GM23338 (cell line): ENCODE measurements around the gene NFATC2IP. TPM values are rescaled to one million over a fixed set of nuclear protein-coding genes. Genes with fewer than 3 reads are reported as not detected.

Experiments
- ATAC-seq: fragments of 200-7000 bp; cut with Tn5 transposase; 3 replicates; pipeline ENCODE4 v1.9.1; 2020
- DNase-seq: peaks from one replicate; pipeline ENCODE4 v3.0.0-alpha.2; 2015; ENCODE audit warnings: low spot score
- H2AFZ ChIP-seq: fragments of 200-600 bp; sonication (generic); 2 replicates; pipeline ENCODE4 v1.8.0; 2016; ENCODE audit warnings: antibody characterized with exemption, mild to moderate bottlenecking, moderate library complexity
- H3F3A ChIP-seq: fragments of 200-600 bp; sonication (generic); replicated peaks from 2 replicates; pipeline ENCODE4 v1.8.0; 2017; ENCODE audit warnings: antibody characterized with exemption, mixed run types, low read depth
- H3K27ac ChIP-seq: fragments of 200-600 bp; sonication (generic); 2 replicates; pipeline ENCODE4 v1.6.1; 2016; ENCODE audit warnings: low read depth
- H3K27me3 ChIP-seq: fragments of 200-600 bp; sonication (generic); 2 replicates; pipeline ENCODE4 v1.8.0; 2016; ENCODE audit warnings: mild to moderate bottlenecking, mixed run types, moderate library complexity; ENCODE audit not compliant: insufficient read depth
- H3K36me3 ChIP-seq: fragments of 200-600 bp; sonication (generic); 2 replicates; pipeline ENCODE4 v1.8.0; 2016; ENCODE audit warnings: mild to moderate bottlenecking; ENCODE audit not compliant: insufficient read depth
- H3K4me1 ChIP-seq: fragments of 200-600 bp; sonication (generic); 2 replicates; pipeline ENCODE4 v1.8.0; 2016; ENCODE audit warnings: mild to moderate bottlenecking, moderate library complexity; ENCODE audit not compliant: insufficient read depth
- H3K4me2 ChIP-seq: fragments of 200-600 bp; sonication (generic); 2 replicates; pipeline ENCODE4 v1.7.1; 2017; ENCODE audit warnings: mixed run types
- H3K4me3 ChIP-seq: fragments of 200-600 bp; sonication (generic); 2 replicates; pipeline ENCODE4 v1.6.1; 2016; ENCODE audit warnings: mixed run types
- H3K79me2 ChIP-seq: fragments of 200-600 bp; sonication (generic); replicated peaks from 2 replicates; pipeline ENCODE4 v1.8.0; 2017; ENCODE audit warnings: mild to moderate bottlenecking; ENCODE audit not compliant: insufficient read depth
- H3K9me2 ChIP-seq: fragments of 200-600 bp; sonication (generic); 2 replicates; pipeline ENCODE4 v1.8.0; 2017; ENCODE audit not compliant: insufficient read depth
- H4K20me1 ChIP-seq: fragments of 200-600 bp; sonication (generic); replicated peaks from 2 replicates; pipeline ENCODE4 v1.8.0; 2017; ENCODE audit warnings: mild to moderate bottlenecking; ENCODE audit not compliant: insufficient read depth
- H3K27ac Mint-ChIP-seq: 2 replicates; pipeline ENCODE4 v1.8.0; 2020; ENCODE audit warnings: inconsistent platforms, mild to moderate bottlenecking, moderate library complexity, mixed read lengths
- H3K27me3 Mint-ChIP-seq: 3 replicates; pipeline ENCODE4 v1.8.0; 2022; ENCODE audit warnings: low read depth, mild to moderate bottlenecking, moderate library complexity, mixed read lengths, inconsistent platforms; ENCODE audit not compliant: insufficient read depth, poor library complexity
- H3K36me3 Mint-ChIP-seq: 3 replicates; pipeline ENCODE4 v1.8.0; 2021; ENCODE audit warnings: low read depth, mild to moderate bottlenecking, inconsistent platforms, moderate library complexity, mixed read lengths
- H3K4me1 Mint-ChIP-seq: 3 replicates; pipeline ENCODE4 v1.8.0; 2020; ENCODE audit warnings: mild to moderate bottlenecking, inconsistent platforms, mixed read lengths
- H3K4me3 Mint-ChIP-seq: 3 replicates; pipeline ENCODE4 v1.8.0; 2021; ENCODE audit warnings: moderate library complexity, mild to moderate bottlenecking, inconsistent platforms, mixed read lengths
- H3K9me3 Mint-ChIP-seq: 3 replicates; pipeline ENCODE4 v1.8.0; 2020; ENCODE audit warnings: moderate library complexity, mild to moderate bottlenecking, inconsistent platforms, mixed read lengths
- CTCF ChIP-seq, 2 experiments: fragments of 200-600 bp in 1 of 2; sonication (generic) in 1 of 2; conservative IDR thresholded peaks; 2 replicates each; pipeline versions ENCODE4 v1.5.1 to v1.6.1; 2016 to 2017; ENCODE audit warnings: antibody characterized with exemption in 2 of 2, low read depth in 2 of 2, mild to moderate bottlenecking in 2 of 2, moderate library complexity in 1 of 2
- EZH2 ChIP-seq: fragments of 200-600 bp; sonication (generic); IDR thresholded peaks from one replicate; pipeline ENCODE4 v1.8.0; 2017; ENCODE audit warnings: antibody characterized with exemption, mild to moderate bottlenecking, low read depth; ENCODE audit not compliant: unreplicated experiment
- EZH2phosphoT487 ChIP-seq: fragments of 200-600 bp; sonication (generic); IDR thresholded peaks from one replicate; pipeline ENCODE4 v1.8.1; 2018; ENCODE audit warnings: antibody characterized with exemption; ENCODE audit not compliant: unreplicated experiment
- NANOG ChIP-seq: IDR thresholded peaks from 2 replicates; pipeline ENCODE4 v1.6.1; 2016; ENCODE audit warnings: antibody characterized with exemption, borderline replicate concordance
- POLR2AphosphoS5 ChIP-seq: IDR thresholded peaks from 2 replicates; pipeline ENCODE4 v1.6.1; 2016; ENCODE audit warnings: antibody characterized with exemption, low read depth
- REST ChIP-seq: IDR thresholded peaks from one replicate; pipeline ENCODE4 v1.6.1; 2018; ENCODE audit warnings: antibody characterized with exemption; ENCODE audit not compliant: unreplicated experiment
- ZNF331 ChIP-seq: fragments of 250-450 bp; sonication (Bioruptor Pico); IDR thresholded peaks from 2 replicates; pipeline ENCODE4 v1.5.0; 2020; ENCODE audit warnings: low read depth, mild to moderate bottlenecking, moderate library complexity
- polyA plus RNA-seq: library from polyadenylated mRNA; unstranded; fragments of >200 nt; fragmentation: Nextera tagmentation; extraction: Ambion mirVana; gene quantifications from 2 replicates; pipeline ENCODE4 v1.2.1, GENCODE V29; 2016
- total RNA-seq: library from RNA; depleted of rRNA; stranded (reverse); fragments of >200 nt; shearing (Covaris generic); gene quantifications from 2 replicates; pipeline ENCODE4 v1.2.3, GENCODE V29; 2014
- TF ChIP-seq, protein P1 (sequence below): IDR thresholded peaks from 2 replicates; pipeline ENCODE4 v1.6.1; 2016; ENCODE audit warnings: antibody characterized with exemption
- TF ChIP-seq, protein P2 (sequence below): fragments of 250-450 bp; sonication (Bioruptor Pico); IDR thresholded peaks from 2 replicates; pipeline ENCODE4 v1.5.0; 2020; ENCODE audit warnings: mild to moderate bottlenecking, moderate library complexity

The NFATC2IP gene
- total and polyA plus RNA-seq, 2 experiments from 2014 or later = 23.5 to 65.4 TPM

- no peak overlapping the region for H3K4me2 ChIP-seq
- H3K27me3 ChIP-seq = no peaks in the 10 kb centered on the region
- no peaks in the 10 kb centered on the region; the same call in 1 of the 2 replicates for H4K20me1 ChIP-seq
- Mint-ChIP-seq H3K27ac (no peak overlapping the region), H3K4me3 (no peak overlapping the region), H3K9me3 (peaks cover 5% of the 10 kb centered on the region; the same call in 2 of the 3 replicates), H3K27me3 (peaks cover 11% of the 10 kb centered on the region), H3K36me3 (peaks cover 49% of the 10 kb centered on the region), H3K4me1 (no peaks in the 10 kb centered on the region; the same call in 2 of the 3 replicates)
- ATAC-seq = no peak
- H3K4me3 ChIP-seq = no peak overlapping the region
- no peaks in the 10 kb centered on the region for H3K4me1 ChIP-seq
- TF ChIP-seq POLR2AphosphoS5 = no peak
- TF ChIP-seq, protein P1, sequence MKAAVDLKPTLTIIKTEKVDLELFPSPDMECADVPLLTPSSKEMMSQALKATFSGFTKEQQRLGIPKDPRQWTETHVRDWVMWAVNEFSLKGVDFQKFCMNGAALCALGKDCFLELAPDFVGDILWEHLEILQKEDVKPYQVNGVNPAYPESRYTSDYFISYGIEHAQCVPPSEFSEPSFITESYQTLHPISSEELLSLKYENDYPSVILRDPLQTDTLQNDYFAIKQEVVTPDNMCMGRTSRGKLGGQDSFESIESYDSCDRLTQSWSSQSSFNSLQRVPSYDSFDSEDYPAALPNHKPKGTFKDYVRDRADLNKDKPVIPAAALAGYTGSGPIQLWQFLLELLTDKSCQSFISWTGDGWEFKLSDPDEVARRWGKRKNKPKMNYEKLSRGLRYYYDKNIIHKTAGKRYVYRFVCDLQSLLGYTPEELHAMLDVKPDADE = no peak
- no peak for TF ChIP-seq REST
- TF ChIP-seq, protein P2, sequence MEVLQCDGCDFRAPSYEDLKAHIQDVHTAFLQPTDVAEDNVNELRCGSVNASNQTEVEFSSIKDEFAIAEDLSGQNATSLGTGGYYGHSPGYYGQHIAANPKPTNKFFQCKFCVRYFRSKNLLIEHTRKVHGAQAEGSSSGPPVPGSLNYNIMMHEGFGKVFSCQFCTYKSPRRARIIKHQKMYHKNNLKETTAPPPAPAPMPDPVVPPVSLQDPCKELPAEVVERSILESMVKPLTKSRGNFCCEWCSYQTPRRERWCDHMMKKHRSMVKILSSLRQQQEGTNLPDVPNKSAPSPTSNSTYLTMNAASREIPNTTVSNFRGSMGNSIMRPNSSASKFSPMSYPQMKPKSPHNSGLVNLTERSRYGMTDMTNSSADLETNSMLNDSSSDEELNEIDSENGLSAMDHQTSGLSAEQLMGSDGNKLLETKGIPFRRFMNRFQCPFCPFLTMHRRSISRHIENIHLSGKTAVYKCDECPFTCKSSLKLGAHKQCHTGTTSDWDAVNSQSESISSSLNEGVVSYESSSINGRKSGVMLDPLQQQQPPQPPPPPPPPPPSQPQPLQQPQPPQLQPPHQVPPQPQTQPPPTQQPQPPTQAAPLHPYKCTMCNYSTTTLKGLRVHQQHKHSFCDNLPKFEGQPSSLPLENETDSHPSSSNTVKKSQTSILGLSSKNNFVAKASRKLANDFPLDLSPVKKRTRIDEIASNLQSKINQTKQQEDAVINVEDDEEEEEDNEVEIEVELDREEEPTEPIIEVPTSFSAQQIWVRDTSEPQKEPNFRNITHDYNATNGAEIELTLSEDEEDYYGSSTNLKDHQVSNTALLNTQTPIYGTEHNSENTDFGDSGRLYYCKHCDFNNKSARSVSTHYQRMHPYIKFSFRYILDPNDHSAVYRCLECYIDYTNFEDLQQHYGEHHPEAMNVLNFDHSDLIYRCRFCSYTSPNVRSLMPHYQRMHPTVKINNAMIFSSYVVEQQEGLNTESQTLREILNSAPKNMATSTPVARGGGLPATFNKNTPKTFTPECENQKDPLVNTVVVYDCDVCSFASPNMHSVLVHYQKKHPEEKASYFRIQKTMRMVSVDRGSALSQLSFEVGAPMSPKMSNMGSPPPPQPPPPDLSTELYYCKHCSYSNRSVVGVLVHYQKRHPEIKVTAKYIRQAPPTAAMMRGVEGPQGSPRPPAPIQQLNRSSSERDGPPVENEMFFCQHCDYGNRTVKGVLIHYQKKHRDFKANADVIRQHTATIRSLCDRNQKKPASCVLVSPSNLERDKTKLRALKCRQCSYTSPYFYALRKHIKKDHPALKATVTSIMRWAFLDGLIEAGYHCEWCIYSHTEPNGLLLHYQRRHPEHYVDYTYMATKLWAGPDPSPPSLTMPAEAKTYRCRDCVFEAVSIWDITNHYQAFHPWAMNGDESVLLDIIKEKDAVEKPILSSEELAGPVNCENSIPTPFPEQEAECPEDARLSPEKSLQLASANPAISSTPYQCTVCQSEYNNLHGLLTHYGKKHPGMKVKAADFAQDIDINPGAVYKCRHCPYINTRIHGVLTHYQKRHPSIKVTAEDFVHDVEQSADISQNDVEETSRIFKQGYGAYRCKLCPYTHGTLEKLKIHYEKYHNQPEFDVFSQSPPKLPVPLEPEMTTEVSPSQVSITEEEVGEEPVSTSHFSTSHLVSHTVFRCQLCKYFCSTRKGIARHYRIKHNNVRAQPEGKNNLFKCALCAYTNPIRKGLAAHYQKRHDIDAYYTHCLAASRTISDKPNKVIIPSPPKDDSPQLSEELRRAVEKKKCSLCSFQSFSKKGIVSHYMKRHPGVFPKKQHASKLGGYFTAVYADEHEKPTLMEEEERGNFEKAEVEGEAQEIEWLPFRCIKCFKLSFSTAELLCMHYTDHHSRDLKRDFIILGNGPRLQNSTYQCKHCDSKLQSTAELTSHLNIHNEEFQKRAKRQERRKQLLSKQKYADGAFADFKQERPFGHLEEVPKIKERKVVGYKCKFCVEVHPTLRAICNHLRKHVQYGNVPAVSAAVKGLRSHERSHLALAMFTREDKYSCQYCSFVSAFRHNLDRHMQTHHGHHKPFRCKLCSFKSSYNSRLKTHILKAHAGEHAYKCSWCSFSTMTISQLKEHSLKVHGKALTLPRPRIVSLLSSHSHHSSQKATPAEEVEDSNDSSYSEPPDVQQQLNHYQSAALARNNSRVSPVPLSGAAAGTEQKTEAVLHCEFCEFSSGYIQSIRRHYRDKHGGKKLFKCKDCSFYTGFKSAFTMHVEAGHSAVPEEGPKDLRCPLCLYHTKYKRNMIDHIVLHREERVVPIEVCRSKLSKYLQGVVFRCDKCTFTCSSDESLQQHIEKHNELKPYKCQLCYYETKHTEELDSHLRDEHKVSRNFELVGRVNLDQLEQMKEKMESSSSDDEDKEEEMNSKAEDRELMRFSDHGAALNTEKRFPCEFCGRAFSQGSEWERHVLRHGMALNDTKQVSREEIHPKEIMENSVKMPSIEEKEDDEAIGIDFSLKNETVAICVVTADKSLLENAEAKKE (CRISPR knock-in tag) = no peak
- TF ChIP-seq EZH2phosphoT487 = no peak
- no peak for TF ChIP-seq ZNF331 (CRISPR knock-in tag)
- TF ChIP-seq EZH2 = no peak
- no peak for TF ChIP-seq CTCF (conservative IDR thresholded peaks at IDR 0.05; ENCODE audit: low read depth in 2 of 2)
- TF ChIP-seq NANOG = no peak
- peaks cover 5% of the 10 kb centered on the region; the same call in 1 of the 2 replicates for H3K79me2 ChIP-seq
- H2AFZ ChIP-seq = no peak overlapping the region
- no peaks in the 10 kb centered on the region for H3F3A ChIP-seq
- H3K27ac ChIP-seq = no peak overlapping the region
- H3K9me2 ChIP-seq = no peaks in the 10 kb centered on the region
- peak; percentile 17 for DNase-seq
- H3K36me3 ChIP-seq = no peaks in the 10 kb centered on the region
Measured at GRCh38 chr16:28980929-28981328, 30.2 kb downstream of the NFATC2IP start.
